ENCODE results near the gene HOXA3.

GRCh38 chr7:27153526-27153925 is 1.1 kb upstream of the HOXA3 start:
- TF ChIP-seq MYC (IDR thresholded peaks at IDR 0.05; ENCODE audit: low read depth, low read length) = no peak
- TF ChIP-seq, protein P1, sequence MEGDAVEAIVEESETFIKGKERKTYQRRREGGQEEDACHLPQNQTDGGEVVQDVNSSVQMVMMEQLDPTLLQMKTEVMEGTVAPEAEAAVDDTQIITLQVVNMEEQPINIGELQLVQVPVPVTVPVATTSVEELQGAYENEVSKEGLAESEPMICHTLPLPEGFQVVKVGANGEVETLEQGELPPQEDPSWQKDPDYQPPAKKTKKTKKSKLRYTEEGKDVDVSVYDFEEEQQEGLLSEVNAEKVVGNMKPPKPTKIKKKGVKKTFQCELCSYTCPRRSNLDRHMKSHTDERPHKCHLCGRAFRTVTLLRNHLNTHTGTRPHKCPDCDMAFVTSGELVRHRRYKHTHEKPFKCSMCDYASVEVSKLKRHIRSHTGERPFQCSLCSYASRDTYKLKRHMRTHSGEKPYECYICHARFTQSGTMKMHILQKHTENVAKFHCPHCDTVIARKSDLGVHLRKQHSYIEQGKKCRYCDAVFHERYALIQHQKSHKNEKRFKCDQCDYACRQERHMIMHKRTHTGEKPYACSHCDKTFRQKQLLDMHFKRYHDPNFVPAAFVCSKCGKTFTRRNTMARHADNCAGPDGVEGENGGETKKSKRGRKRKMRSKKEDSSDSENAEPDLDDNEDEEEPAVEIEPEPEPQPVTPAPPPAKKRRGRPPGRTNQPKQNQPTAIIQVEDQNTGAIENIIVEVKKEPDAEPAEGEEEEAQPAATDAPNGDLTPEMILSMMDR (IDR thresholded peaks at IDR 0.05; ENCODE audit: low read depth, low read length) = no peak
- no peak for TF ChIP-seq POLR2A (IDR thresholded peaks at IDR 0.05; ENCODE audit: extremely low read depth, insufficient read length)
- no peak for TF ChIP-seq MAX (IDR thresholded peaks at IDR 0.05; ENCODE audit: low read depth, low read length)

Measured in NB4 (cell line).